ENCODE measurements around the gene SPOCK2.

The SPOCK2 gene

GRCh38 chr10:72074574-72075375, 13.6 kb downstream of the SPOCK2 start:
- H3K27me3 ChIP-seq (ENCODE audit: control insufficient read depth in 2 of 2, insufficient read depth in 2 of 2, low read length in 2 of 2), result no peaks in the 10 kb centered on the region
- H3K27ac ChIP-seq (ENCODE audit: low read depth in 2 of 2, low read length in 2 of 2), result no peak overlapping the region
- no peaks in the 10 kb centered on the region for H3K9me3 ChIP-seq (ENCODE audit: control insufficient read depth in 2 of 2, low read length in 2 of 2)
- no peak overlapping the region for H3K9ac ChIP-seq (ENCODE audit: low read depth in 1 of 2, low read length in 2 of 2)
- no peaks in the 10 kb centered on the region for H3K4me1 ChIP-seq (ENCODE audit: control insufficient read depth in 2 of 2, insufficient read depth in 2 of 2, low read length in 2 of 2)
- no peaks in the 10 kb centered on the region for H3K36me3 ChIP-seq (ENCODE audit: control insufficient read depth in 2 of 2, insufficient read depth in 2 of 2, low read length in 2 of 2)
- no peak overlapping the region for H3K4me3 ChIP-seq (ENCODE audit: low read length in 2 of 2)

- Histone ChIP-seq H3K27ac (ENCODE audit: low read depth in 2 of 2, low read length in 2 of 2) (no peak overlapping the region), H3K4me1 (ENCODE audit: control insufficient read depth in 2 of 2, insufficient read depth in 2 of 2, low read length in 2 of 2) (no peaks in the 10 kb centered on the region), H3K36me3 (ENCODE audit: control insufficient read depth in 2 of 2, insufficient read depth in 2 of 2, low read length in 2 of 2) (no peaks in the 10 kb centered on the region), H3K27me3 (ENCODE audit: control insufficient read depth in 2 of 2, insufficient read depth in 2 of 2, low read length in 2 of 2) (no peaks in the 10 kb centered on the region), H3K9ac (ENCODE audit: low read depth in 1 of 2, low read length in 2 of 2) (no peak overlapping the region), H3K4me3 (ENCODE audit: low read length in 2 of 2) (no peak overlapping the region), H3K9me3 (ENCODE audit: control insufficient read depth in 2 of 2, low read length in 2 of 2) (no peaks in the 10 kb centered on the region)
Measured at GRCh38 chr10:72073708-72074573, 14.4 kb downstream of the SPOCK2 start.

DNA sequence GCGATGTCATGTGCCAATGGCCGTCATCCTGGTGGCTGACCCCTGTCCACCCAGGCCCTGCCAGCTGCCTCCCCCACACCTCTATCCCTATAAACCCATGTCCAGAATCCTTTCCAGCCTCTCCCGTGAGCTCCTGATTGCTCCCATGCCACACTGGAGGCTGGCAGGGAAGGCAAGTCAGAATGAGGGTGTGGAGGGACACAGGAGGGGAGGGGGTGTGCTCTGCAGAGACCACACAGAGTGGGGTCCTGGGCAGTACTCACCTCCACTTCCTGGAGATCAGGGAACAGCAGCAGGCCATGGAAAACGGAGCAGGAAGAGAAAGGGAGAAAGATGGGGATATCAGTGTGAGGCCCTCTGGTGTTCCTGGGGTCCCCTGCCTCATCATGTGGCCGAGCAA, 15.7 kb downstream of the SPOCK2 start:
- Histone ChIP-seq H3K9ac (ENCODE audit: low read depth in 1 of 2, low read length in 2 of 2) (no peak overlapping the region), H3K27ac (ENCODE audit: low read depth in 2 of 2, low read length in 2 of 2) (no peak overlapping the region), H3K36me3 (ENCODE audit: control insufficient read depth in 2 of 2, insufficient read depth in 2 of 2, low read length in 2 of 2) (no peaks in the 10 kb centered on the region), H3K27me3 (ENCODE audit: control insufficient read depth in 2 of 2, insufficient read depth in 2 of 2, low read length in 2 of 2) (no peaks in the 10 kb centered on the region), H3K4me1 (ENCODE audit: control insufficient read depth in 2 of 2, insufficient read depth in 2 of 2, low read length in 2 of 2) (no peaks in the 10 kb centered on the region), H3K4me3 (ENCODE audit: low read length in 2 of 2) (no peak overlapping the region), H3K9me3 (ENCODE audit: control insufficient read depth in 2 of 2, low read length in 2 of 2) (no peaks in the 10 kb centered on the region)

DNA sequence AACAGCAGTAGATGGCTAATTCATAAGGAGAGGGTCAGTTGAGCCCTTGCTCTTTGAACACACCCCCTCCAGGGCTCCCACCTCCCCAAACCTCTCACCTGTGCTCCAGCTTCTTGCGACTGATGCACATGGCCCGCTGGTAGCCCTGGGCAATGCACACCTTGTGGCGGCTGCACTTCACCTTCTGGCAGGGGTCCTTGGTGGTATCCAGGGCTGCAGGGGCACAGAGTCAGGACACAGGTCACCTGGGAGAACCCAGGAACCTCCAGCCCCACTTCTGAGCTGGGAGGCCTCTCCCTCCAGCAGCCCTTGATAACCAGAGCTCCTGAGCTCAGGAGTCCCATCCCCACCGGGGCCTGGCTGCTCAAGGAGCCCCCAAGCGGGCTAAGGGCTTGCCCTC, 16.3 kb downstream of the SPOCK2 start:
- Histone ChIP-seq H3K9me3 (ENCODE audit: control insufficient read depth in 2 of 2, low read length in 2 of 2) (no peaks in the 10 kb centered on the region), H3K9ac (ENCODE audit: low read depth in 1 of 2, low read length in 2 of 2) (no peak overlapping the region), H3K4me3 (ENCODE audit: low read length in 2 of 2) (no peak overlapping the region), H3K36me3 (ENCODE audit: control insufficient read depth in 2 of 2, insufficient read depth in 2 of 2, low read length in 2 of 2) (no peaks in the 10 kb centered on the region), H3K27me3 (ENCODE audit: control insufficient read depth in 2 of 2, insufficient read depth in 2 of 2, low read length in 2 of 2) (no peaks in the 10 kb centered on the region), H3K27ac (ENCODE audit: low read depth in 2 of 2, low read length in 2 of 2) (no peak overlapping the region), H3K4me1 (ENCODE audit: control insufficient read depth in 2 of 2, insufficient read depth in 2 of 2, low read length in 2 of 2) (no peaks in the 10 kb centered on the region)

GRCh38 chr10:72069751-72070526, 18.4 kb downstream of the SPOCK2 start:
- no peak overlapping the region for H3K4me3 ChIP-seq (ENCODE audit: low read length in 2 of 2)
- H3K9me3 ChIP-seq (ENCODE audit: control insufficient read depth in 2 of 2, low read length in 2 of 2), result no peaks in the 10 kb centered on the region
- H3K9ac ChIP-seq (ENCODE audit: low read depth in 1 of 2, low read length in 2 of 2), result no peak overlapping the region
- no peak overlapping the region for H3K27ac ChIP-seq (ENCODE audit: low read depth in 2 of 2, low read length in 2 of 2)
- no peaks in the 10 kb centered on the region for H3K4me1 ChIP-seq (ENCODE audit: control insufficient read depth in 2 of 2, insufficient read depth in 2 of 2, low read length in 2 of 2)
- no peaks in the 10 kb centered on the region for H3K36me3 ChIP-seq (ENCODE audit: control insufficient read depth in 2 of 2, insufficient read depth in 2 of 2, low read length in 2 of 2)
- no peaks in the 10 kb centered on the region for H3K27me3 ChIP-seq (ENCODE audit: control insufficient read depth in 2 of 2, insufficient read depth in 2 of 2, low read length in 2 of 2)

DNA sequence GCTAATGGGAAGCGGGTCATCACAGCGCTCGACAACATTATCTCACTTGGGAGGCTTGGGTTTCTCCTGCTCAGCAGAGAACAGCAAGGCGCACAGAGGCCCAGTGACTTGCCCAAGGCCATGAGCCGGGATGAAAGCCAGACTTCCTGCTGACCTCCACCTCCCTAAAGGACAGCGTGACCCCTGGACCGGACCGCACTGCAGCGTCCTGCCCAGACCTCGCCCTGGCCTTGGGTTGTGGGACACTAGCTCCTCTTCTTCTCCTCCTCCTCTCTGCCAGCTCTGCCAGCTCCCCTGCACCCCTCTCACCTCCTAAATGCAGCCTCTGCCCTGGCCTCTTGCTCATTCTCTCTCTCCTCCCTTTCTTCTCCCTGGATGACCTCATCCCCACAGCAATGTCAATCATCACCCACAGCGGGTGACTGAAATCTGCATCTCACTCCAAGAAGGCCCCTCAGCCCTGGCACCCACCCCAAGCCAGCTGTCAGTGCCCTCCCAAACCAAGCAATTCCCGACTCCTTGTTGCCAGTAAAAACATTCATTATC, 19.4 kb downstream of the SPOCK2 start:
- Histone ChIP-seq H3K4me3 (ENCODE audit: low read length in 2 of 2) (no peak overlapping the region), H3K27ac (ENCODE audit: low read depth in 2 of 2, low read length in 2 of 2) (no peak overlapping the region), H3K36me3 (ENCODE audit: control insufficient read depth in 2 of 2, insufficient read depth in 2 of 2, low read length in 2 of 2) (no peaks in the 10 kb centered on the region), H3K4me1 (ENCODE audit: control insufficient read depth in 2 of 2, insufficient read depth in 2 of 2, low read length in 2 of 2) (peaks cover 0 to 2% of the 10 kb centered on the region in 2 donors), H3K27me3 (ENCODE audit: control insufficient read depth in 2 of 2, insufficient read depth in 2 of 2, low read length in 2 of 2) (no peaks in the 10 kb centered on the region), H3K9ac (ENCODE audit: low read depth in 1 of 2, low read length in 2 of 2) (no peak overlapping the region), H3K9me3 (ENCODE audit: control insufficient read depth in 2 of 2, low read length in 2 of 2) (no peaks in the 10 kb centered on the region)

DNA sequence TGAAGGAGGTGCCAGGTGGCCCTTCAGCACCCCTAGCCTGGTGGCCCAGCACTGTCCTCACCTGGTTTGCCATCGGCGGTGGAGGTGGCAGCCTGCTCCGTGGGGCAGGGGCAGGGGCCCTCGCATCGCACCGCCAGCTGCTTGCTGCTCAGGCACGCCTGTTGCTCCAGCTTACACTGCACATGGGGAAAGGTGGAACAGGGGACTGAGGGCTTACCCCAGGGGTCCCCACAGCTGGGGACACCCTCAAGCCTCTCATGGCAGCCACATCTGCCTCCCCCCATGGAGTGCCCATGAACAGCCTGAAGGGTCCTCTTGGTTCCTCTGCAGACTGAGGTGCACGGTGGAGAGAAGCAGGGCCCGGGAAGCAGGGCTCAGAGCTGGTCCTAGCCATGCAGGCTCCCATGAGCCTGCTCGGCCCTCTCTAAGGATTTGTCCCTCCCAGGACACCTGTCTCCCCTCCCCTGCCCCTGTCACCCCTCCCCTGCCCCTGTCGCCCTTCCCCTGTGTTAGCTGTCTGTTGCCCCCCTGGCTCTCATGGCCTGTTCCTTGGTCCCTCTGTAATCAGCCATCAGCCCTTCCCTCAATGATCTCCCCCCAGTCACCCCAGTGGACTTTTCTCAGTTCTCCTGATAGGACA, 20.1 kb downstream of the SPOCK2 start:
- Histone ChIP-seq H3K9me3 (ENCODE audit: control insufficient read depth in 2 of 2, low read length in 2 of 2) (no peaks in the 10 kb centered on the region), H3K27ac (ENCODE audit: low read depth in 2 of 2, low read length in 2 of 2) (no peak overlapping the region), H3K36me3 (ENCODE audit: control insufficient read depth in 2 of 2, insufficient read depth in 2 of 2, low read length in 2 of 2) (no peaks in the 10 kb centered on the region), H3K4me1 (ENCODE audit: control insufficient read depth in 2 of 2, insufficient read depth in 2 of 2, low read length in 2 of 2) (peaks cover 0 to 5% of the 10 kb centered on the region in 2 donors), H3K9ac (ENCODE audit: low read depth in 1 of 2, low read length in 2 of 2) (no peak overlapping the region), H3K4me3 (ENCODE audit: low read length in 2 of 2) (no peak overlapping the region), H3K27me3 (ENCODE audit: control insufficient read depth in 2 of 2, insufficient read depth in 2 of 2, low read length in 2 of 2) (no peaks in the 10 kb centered on the region)

DNA sequence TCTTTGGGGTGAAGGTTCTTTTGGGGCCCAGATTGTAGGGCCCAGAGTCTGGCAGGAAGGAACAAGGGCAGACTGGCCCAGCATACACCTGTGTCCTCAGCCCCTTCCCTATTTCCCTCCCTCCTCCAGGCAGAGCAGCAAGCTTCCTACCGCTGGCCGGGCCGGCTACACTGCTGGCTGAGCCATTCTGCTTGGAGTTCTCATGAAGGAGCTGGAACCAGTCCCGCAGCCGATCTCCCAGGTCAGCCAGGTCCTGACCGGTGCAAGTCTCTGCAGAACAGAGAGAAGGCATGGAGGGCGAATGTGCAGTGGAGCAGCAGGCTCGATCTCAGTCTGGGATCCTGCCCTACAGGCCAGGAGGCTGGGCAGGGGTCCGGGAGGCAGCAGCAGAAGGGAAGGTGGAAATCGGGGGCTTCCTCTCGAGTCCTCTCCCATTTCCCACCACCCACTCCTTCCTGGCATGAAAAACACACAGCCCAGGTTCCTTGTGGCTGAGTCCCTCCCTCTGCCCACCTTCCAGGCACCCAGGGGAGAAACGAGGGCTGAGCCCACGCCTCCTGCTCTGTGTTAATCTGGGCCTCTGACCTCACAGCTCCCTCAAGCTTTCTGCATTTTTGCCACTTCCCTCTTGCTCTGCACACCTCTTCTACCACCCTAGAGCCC, 20.8 kb downstream of the SPOCK2 start:
- Histone ChIP-seq H3K36me3 (ENCODE audit: control insufficient read depth in 2 of 2, insufficient read depth in 2 of 2, low read length in 2 of 2) (no peaks in the 10 kb centered on the region), H3K9ac (ENCODE audit: low read depth in 1 of 2, low read length in 2 of 2) (no peak overlapping the region), H3K9me3 (ENCODE audit: control insufficient read depth in 2 of 2, low read length in 2 of 2) (no peaks in the 10 kb centered on the region), H3K27ac (ENCODE audit: low read depth in 2 of 2, low read length in 2 of 2) (no peak overlapping the region), H3K4me3 (ENCODE audit: low read length in 2 of 2) (no peak overlapping the region), H3K27me3 (ENCODE audit: control insufficient read depth in 2 of 2, insufficient read depth in 2 of 2, low read length in 2 of 2) (no peaks in the 10 kb centered on the region), H3K4me1 (ENCODE audit: control insufficient read depth in 2 of 2, insufficient read depth in 2 of 2, low read length in 2 of 2) (peaks cover 0 to 5% of the 10 kb centered on the region in 2 donors)

Measured in mucosa of rectum (tissue), 2 donors.